HCT116 (cell line): ENCODE data around the gene SUOX. TPM values are rescaled to one million over a fixed set of nuclear protein-coding genes. Genes with fewer than 3 reads are reported as not detected.

ENCODE experiments used
- ATAC-seq: fragments of 200-7000 bp; cut with Tn5 transposase; 2 replicates; pipeline ENCODE4 v1.9.1; 2020; ENCODE audit warnings: mild to moderate bottlenecking, moderate library complexity
- BruUV-seq: library from RNA; stranded (reverse); fragments of 400-500 nt; replicated peaks from 2 replicates; lab custom pipeline; 2021; lab: Mats Ljungman, UMichigan
- CTCF ChIA-PET: fragments of 300-600 bp; sonication (Branson Sonifier 250); formaldehyde crosslinking; loops from one replicate; lab custom pipeline; 2021; ENCODE audit warnings: antibody characterized with exemption; lab: Charles Lee
- POLR2A ChIA-PET: fragments of 300-600, 350-600 bp; sonication (Branson Sonifier 250); formaldehyde crosslinking; loops from one replicate; lab custom pipeline; 2021; ENCODE audit warnings: antibody characterized with exemption; lab: Charles Lee
- RAD21 ChIA-PET, 2 experiments: fragments of 300-600 bp; sonication (Branson Sonifier 250); formaldehyde crosslinking; loops; one replicate each; lab custom pipeline; 2023; ENCODE audit warnings: low total read pairs in 2 of 2; ENCODE audit not compliant: uncharacterized antibody in 2 of 2, unreplicated experiment in 2 of 2, low non-redundant PET in 1 of 2; lab: Charles Lee
- DNase-seq: peaks from one replicate; pipeline ENCODE4 v3.0.0-alpha.2; 2010; ENCODE audit warnings: low read depth, low spot score
- H2AFZ ChIP-seq: fragments of 200-600 bp; shearing (Covaris generic), sonication (generic); 2 replicates; pipeline ENCODE4 v1.6.1; 2017; ENCODE audit warnings: low read depth, mixed run types, mixed read lengths, antibody characterized with exemption, low read length; ENCODE audit not compliant: poor library complexity, severe bottlenecking
- H3K27ac ChIP-seq: 2 replicates; pipeline ENCODE4 v1.5.1; 2012; ENCODE audit warnings: low read depth, low read length
- H3K27me3 ChIP-seq: fragments of 200-600 bp; sonication (generic); 2 replicates; pipeline ENCODE4 v1.6.1; 2016; ENCODE audit warnings: mixed run types, low read length, mixed read lengths; ENCODE audit not compliant: insufficient read depth
- H3K36me3 ChIP-seq, 2 experiments: fragments of 200-500 bp in 1 of 2; fragments of 200-600 bp in 1 of 2; sonication (Bioruptor generic) in 1 of 2; sonication (generic) in 1 of 2; 2 replicates each; pipeline versions ENCODE4 v1.5.1 to v1.6.1; 2014 to 2016; ENCODE audit warnings: low read length in 2 of 2, inconsistent platforms in 1 of 2, mixed read lengths in 1 of 2, mixed run types in 1 of 2; ENCODE audit not compliant: insufficient read depth in 2 of 2, control insufficient read depth in 1 of 2
- H3K4me1 ChIP-seq, 2 experiments: fragments of 200-600 bp in 1 of 2; sonication (generic) in 1 of 2; 2 replicates each; pipeline versions ENCODE4 v1.5.1 to v1.6.1; 2012 to 2017; ENCODE audit warnings: low read length in 2 of 2, inconsistent platforms in 1 of 2, mild to moderate bottlenecking in 1 of 2, mixed read lengths in 1 of 2, mixed run types in 1 of 2, moderate library complexity in 1 of 2; ENCODE audit not compliant: insufficient read depth in 2 of 2, control insufficient read depth in 1 of 2
- H3K4me2 ChIP-seq: fragments of 200-600 bp; sonication (generic); 2 replicates; pipeline ENCODE4 v1.6.1; 2017; ENCODE audit warnings: mixed run types, low read length, mixed read lengths
- H3K4me3 ChIP-seq, 2 experiments: fragments of 200-600 bp in 1 of 2; sonication (generic) in 1 of 2; replicated peaks in 1 of 2; 2 replicates each; pipeline ENCODE4 v1.5.1; 2011 to 2016; ENCODE audit warnings: low read length in 2 of 2, control low read depth in 1 of 2, low read depth in 1 of 2, mild to moderate bottlenecking in 1 of 2, mixed read lengths in 1 of 2, mixed run types in 1 of 2
- H3K79me2 ChIP-seq: fragments of 200-600 bp; sonication (generic); 2 replicates; pipeline ENCODE4 v1.6.1; 2017; ENCODE audit warnings: mild to moderate bottlenecking, mixed run types, low read length, moderate library complexity, mixed read lengths; ENCODE audit not compliant: insufficient read depth
- H3K9ac ChIP-seq: fragments of 200-600 bp; sonication (generic); 2 replicates; pipeline ENCODE4 v1.6.1; 2016; ENCODE audit warnings: low read length, mixed read lengths
- H3K9me2 ChIP-seq: fragments of 200-600 bp; sonication (generic), shearing (Covaris generic); 2 replicates; pipeline ENCODE4 v1.6.1; 2017; ENCODE audit warnings: mixed run types, mild to moderate bottlenecking, moderate library complexity; ENCODE audit not compliant: insufficient read depth
- H3K9me3 ChIP-seq, 2 experiments: fragments of 200-500 bp in 1 of 2; fragments of 200-600 bp in 1 of 2; sonication (Bioruptor generic) in 1 of 2; sonication (generic) in 1 of 2; 2 replicates each; pipeline ENCODE4 v1.6.1; 2014 to 2017; ENCODE audit warnings: low read length in 2 of 2, mixed read lengths in 2 of 2, inconsistent platforms in 1 of 2, low read depth in 1 of 2, mild to moderate bottlenecking in 1 of 2, mixed run types in 1 of 2, moderate library complexity in 1 of 2; ENCODE audit not compliant: control insufficient read depth in 1 of 2, insufficient read depth in 1 of 2
- H4K20me1 ChIP-seq: fragments of 200-600 bp; sonication (generic), shearing (Covaris generic); 2 replicates; pipeline ENCODE4 v1.6.1; 2017; ENCODE audit warnings: mixed run types, mild to moderate bottlenecking, moderate library complexity; ENCODE audit not compliant: insufficient read depth
- CBX3 ChIP-seq: IDR thresholded peaks from 2 replicates; pipeline ENCODE4 v1.6.1; 2012; ENCODE audit warnings: low read depth
- CEBPB ChIP-seq: IDR thresholded peaks from 2 replicates; pipeline ENCODE4 v1.6.1; 2012; ENCODE audit warnings: low read depth
- CTCF ChIP-seq, 3 experiments: fragments of 200-600 bp in 1 of 3; sonication (generic) in 1 of 3; IDR thresholded peaks in 2 of 3; conservative IDR thresholded peaks in 1 of 3; 2 replicates each; pipeline ENCODE4 v1.5.1; 2012 to 2017; ENCODE audit warnings: low read depth in 2 of 3, low read length in 2 of 3, antibody characterized with exemption in 1 of 3, borderline replicate concordance in 1 of 3, control low read depth in 1 of 3, mild to moderate bottlenecking in 1 of 3, mixed read lengths in 1 of 3, mixed run types in 1 of 3, moderate library complexity in 1 of 3; ENCODE audit not compliant: insufficient read depth in 1 of 3
- EGR1 ChIP-seq: IDR thresholded peaks from 2 replicates; pipeline ENCODE4 v1.6.1; 2012; ENCODE audit warnings: low read depth
- ELF1 ChIP-seq: IDR thresholded peaks from 2 replicates; pipeline ENCODE4 v1.6.1; 2012; ENCODE audit warnings: low read depth, borderline replicate concordance
- EZH2phosphoT487 ChIP-seq: fragments of 200-600 bp; IDR thresholded peaks from 2 replicates; pipeline ENCODE4 v1.6.1; 2018; ENCODE audit warnings: antibody characterized with exemption, borderline replicate concordance
- JUND ChIP-seq: IDR thresholded peaks from 2 replicates; pipeline ENCODE4 v1.6.1; 2012
- MAX ChIP-seq: IDR thresholded peaks from 2 replicates; pipeline ENCODE4 v1.6.1; 2012
- POLR2A ChIP-seq: IDR thresholded peaks from 2 replicates; pipeline ENCODE4 v1.7.0; 2011; ENCODE audit warnings: borderline replicate concordance; ENCODE audit not compliant: insufficient read depth, insufficient read length; ENCODE audit errors: extremely low read depth
- POLR2AphosphoS5 ChIP-seq: IDR thresholded peaks from 2 replicates; pipeline ENCODE4 v1.6.1; 2011; ENCODE audit warnings: mild to moderate bottlenecking, low read depth, low read length, moderate library complexity
- RAD21 ChIP-seq: IDR thresholded peaks from 2 replicates; pipeline ENCODE4 v1.6.1; 2012; ENCODE audit warnings: low read depth, mild to moderate bottlenecking
- SP1 ChIP-seq: IDR thresholded peaks from 2 replicates; pipeline ENCODE4 v1.6.1; 2012; ENCODE audit warnings: low read depth
- TCF7L2 ChIP-seq: IDR thresholded peaks from 2 replicates; pipeline ENCODE4 v1.7.0; 2011; ENCODE audit warnings: borderline replicate concordance, inconsistent platforms; ENCODE audit not compliant: insufficient read depth, insufficient read length; ENCODE audit errors: extremely low read depth
- YY1 ChIP-seq: IDR thresholded peaks from 2 replicates; pipeline ENCODE4 v1.6.1; 2011; ENCODE audit warnings: low read length, low read depth, moderate library complexity, mild to moderate bottlenecking; ENCODE audit not compliant: insufficient replicate concordance; ENCODE audit errors: extremely low read depth
- ZFX ChIP-seq: fragments of 450-650 bp; IDR thresholded peaks from 2 replicates; pipeline ENCODE4 v1.6.1; 2017
- ZNF274 ChIP-seq: fragments of 200-500 bp; sonication (Bioruptor generic); IDR thresholded peaks from 2 replicates; pipeline ENCODE4 v1.6.1; 2014; ENCODE audit warnings: mild to moderate bottlenecking, low read depth, low read length, inconsistent platforms
- intact Hi-C: fragments of 100-400 bp; cut with micrococcal nuclease; formaldehyde crosslinking; loops from 2 replicates; pipeline ENCODE4 v1.10.0; 2022
- total RNA-seq: library from RNA; stranded (reverse); gene quantifications from one replicate; pipeline ENCODE4 v1.2.1, GENCODE V29; 2021; ENCODE audit not compliant: unreplicated experiment

The SUOX gene
- total RNA-seq, 1 experiment from 2014 or later: 18.0 TPM

- TF ChIP-seq MAX (no peak), CBX3 (no peak), EZH2phosphoT487 (no peak), JUND (no peak), POLR2A (no peak), TCF7L2 (no peak), YY1 (no peak), POLR2AphosphoS5 (no peak), ZFX (no peak), ELF1 (no peak), CTCF (IDR thresholded peaks at IDR 0.05 in 2 of 3, conservative IDR thresholded peaks at IDR 0.05 in 1 of 3; ENCODE audit: borderline replicate concordance in 1 of 3, insufficient read depth in 1 of 3, low read depth in 2 of 3, low read length in 2 of 3) (no peak), CEBPB (no peak), ZNF274 (no peak), RAD21 (no peak), SP1 (no peak), EGR1 (no peak)
- TF ChIP-seq, all 23 proteins: peak for 0
- H3K9me2 ChIP-seq: no peaks in the 10 kb centered on the region
- ChIA-PET RAD21 (no interaction called here), CTCF (no interaction called here), POLR2A (no interaction called here)
- H3K27me3 ChIP-seq: no peaks in the 10 kb centered on the region
- H3K4me1 ChIP-seq: peaks cover 12 to 23% of the 10 kb centered on the region in 2 experiments
- H3K9ac ChIP-seq: no peak overlapping the region
- no peaks in the 10 kb centered on the region for H4K20me1 ChIP-seq
- H3K27ac ChIP-seq: no peak overlapping the region
- intact Hi-C loops: no loop called here
- H3K36me3 ChIP-seq: no peaks in the 10 kb centered on the region; a peak in 1 of 4 replicates
- DNase-seq (no peak), ATAC-seq (no peak)
- no peak overlapping the region for H2AFZ ChIP-seq
- no peak overlapping the region for H3K4me3 ChIP-seq
- H3K79me2 ChIP-seq: peaks cover 19% of the 10 kb centered on the region; the same call in 1 of the 2 replicates
- BruUV-seq: no TSS peak
- H3K4me2 ChIP-seq: no peak overlapping the region
- no peaks in the 10 kb centered on the region for H3K9me3 ChIP-seq
Measured at GRCh38 chr12:55979069-55979468, 18.0 kb upstream of the SUOX start.
